ENCODE data around the gene USP7. TPM values are rescaled to one million over a fixed set of nuclear protein-coding genes. Genes with fewer than 3 reads are reported as not detected.

Gene USP7
- total and polyA plus RNA-seq, 2 donors from 2014 or later: 26.7 to 92.0 TPM

DNA sequence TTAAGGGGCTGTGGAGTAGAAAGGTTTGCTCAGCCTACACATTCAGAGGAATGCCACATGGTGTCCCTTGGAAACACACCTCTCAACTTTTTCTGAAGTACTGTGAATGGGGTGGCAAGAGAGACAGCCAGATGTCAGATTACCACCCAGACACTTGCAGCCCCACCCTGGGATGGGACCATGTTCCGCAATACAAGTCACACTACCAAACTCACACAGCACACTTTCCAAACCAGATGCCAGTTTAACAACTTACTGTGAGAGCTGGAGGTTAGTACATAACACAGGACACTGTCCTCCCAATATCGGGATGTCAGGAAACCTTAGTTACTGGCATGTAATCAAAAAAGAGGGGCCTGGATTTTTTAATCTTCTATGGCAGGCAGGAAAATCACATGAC, 7.9 kb downstream of the USP7 start:
- H3K4me1 ChIP-seq (ENCODE audit: control insufficient read depth in 2 of 3, insufficient read depth in 2 of 3, low read depth in 1 of 3, low read length in 3 of 3): peaks cover 6 to 57% (median 32%) of the 10 kb centered on the region in 3 donors
- H3K9me3 ChIP-seq (ENCODE audit: control insufficient read depth in 2 of 3, insufficient read depth in 1 of 3, low read length in 3 of 3): no peaks in the 10 kb centered on the region
- H3K9ac ChIP-seq (ENCODE audit: low read length in 3 of 3): no peak overlapping the region
- no peaks in the 10 kb centered on the region for H3K36me3 ChIP-seq (ENCODE audit: control insufficient read depth in 2 of 3, insufficient read depth in 3 of 3, low read length in 3 of 3)
- H3K4me3 ChIP-seq (ENCODE audit: low read length in 3 of 3): no peak overlapping the region
- DNase-seq (no peak), FAIRE-seq (no peak)
- no peaks in the 10 kb centered on the region for H3K27me3 ChIP-seq (ENCODE audit: control insufficient read depth, insufficient read depth, low read length)
- TF ChIP-seq, protein P1, sequence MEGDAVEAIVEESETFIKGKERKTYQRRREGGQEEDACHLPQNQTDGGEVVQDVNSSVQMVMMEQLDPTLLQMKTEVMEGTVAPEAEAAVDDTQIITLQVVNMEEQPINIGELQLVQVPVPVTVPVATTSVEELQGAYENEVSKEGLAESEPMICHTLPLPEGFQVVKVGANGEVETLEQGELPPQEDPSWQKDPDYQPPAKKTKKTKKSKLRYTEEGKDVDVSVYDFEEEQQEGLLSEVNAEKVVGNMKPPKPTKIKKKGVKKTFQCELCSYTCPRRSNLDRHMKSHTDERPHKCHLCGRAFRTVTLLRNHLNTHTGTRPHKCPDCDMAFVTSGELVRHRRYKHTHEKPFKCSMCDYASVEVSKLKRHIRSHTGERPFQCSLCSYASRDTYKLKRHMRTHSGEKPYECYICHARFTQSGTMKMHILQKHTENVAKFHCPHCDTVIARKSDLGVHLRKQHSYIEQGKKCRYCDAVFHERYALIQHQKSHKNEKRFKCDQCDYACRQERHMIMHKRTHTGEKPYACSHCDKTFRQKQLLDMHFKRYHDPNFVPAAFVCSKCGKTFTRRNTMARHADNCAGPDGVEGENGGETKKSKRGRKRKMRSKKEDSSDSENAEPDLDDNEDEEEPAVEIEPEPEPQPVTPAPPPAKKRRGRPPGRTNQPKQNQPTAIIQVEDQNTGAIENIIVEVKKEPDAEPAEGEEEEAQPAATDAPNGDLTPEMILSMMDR (IDR thresholded peaks at IDR 0.05; ENCODE audit: borderline replicate concordance, extremely low read depth, insufficient read depth): no peak
- intact Hi-C loops (cut with DNase I): loop anchor here (10.0 kb wide), 1 partner anchor 61 kb away; no protein-coding TSS in a partner anchor
- no peak overlapping the region for H3K27ac ChIP-seq (ENCODE audit: low read depth in 2 of 2, low read length in 2 of 2)

DNA sequence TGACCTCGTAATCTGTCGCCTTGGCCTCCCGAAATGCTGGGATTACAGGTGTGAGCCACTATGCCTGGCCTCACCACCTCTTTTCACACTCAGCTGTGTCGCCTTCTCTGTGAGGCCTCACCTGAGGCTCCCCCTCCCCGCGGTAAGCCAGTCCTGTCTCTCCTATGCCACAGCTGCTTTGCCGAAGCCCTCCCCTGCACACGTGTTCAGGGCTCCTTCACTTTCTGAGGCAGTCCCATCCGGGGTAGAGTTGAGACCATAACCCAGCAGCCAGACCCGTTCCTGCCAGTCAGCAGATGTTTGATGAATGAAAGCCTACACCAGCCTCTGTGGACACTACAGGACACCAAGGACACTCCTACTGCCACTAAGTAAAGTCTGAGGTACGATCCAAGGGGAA, 10.6 kb downstream of the USP7 start:
- no peak overlapping the region for H3K9ac ChIP-seq (ENCODE audit: low read length in 3 of 3)
- intact Hi-C loops (cut with DNase I): loop anchor here (10.0 kb wide), 1 partner anchor 58 kb away; no protein-coding TSS in a partner anchor
- TF ChIP-seq, protein P1 (IDR thresholded peaks at IDR 0.05; ENCODE audit: borderline replicate concordance, extremely low read depth, insufficient read depth): no peak
- DNase-seq: no peak
- H3K4me1 ChIP-seq (ENCODE audit: control insufficient read depth in 2 of 3, insufficient read depth in 2 of 3, low read depth in 1 of 3, low read length in 3 of 3): peaks cover 0 to 45% (median 26%) of the 10 kb centered on the region in 3 donors
- H3K4me3 ChIP-seq (ENCODE audit: low read length in 3 of 3): no peak overlapping the region
- H3K9me3 ChIP-seq (ENCODE audit: control insufficient read depth in 2 of 3, insufficient read depth in 1 of 3, low read length in 3 of 3): no peaks in the 10 kb centered on the region
- no peaks in the 10 kb centered on the region for H3K27me3 ChIP-seq (ENCODE audit: control insufficient read depth, insufficient read depth, low read length)
- FAIRE-seq: no peak
- no peaks in the 10 kb centered on the region for H3K36me3 ChIP-seq (ENCODE audit: control insufficient read depth in 2 of 3, insufficient read depth in 3 of 3, low read length in 3 of 3)
- no peak overlapping the region for H3K27ac ChIP-seq (ENCODE audit: low read depth in 2 of 2, low read length in 2 of 2)

DNA sequence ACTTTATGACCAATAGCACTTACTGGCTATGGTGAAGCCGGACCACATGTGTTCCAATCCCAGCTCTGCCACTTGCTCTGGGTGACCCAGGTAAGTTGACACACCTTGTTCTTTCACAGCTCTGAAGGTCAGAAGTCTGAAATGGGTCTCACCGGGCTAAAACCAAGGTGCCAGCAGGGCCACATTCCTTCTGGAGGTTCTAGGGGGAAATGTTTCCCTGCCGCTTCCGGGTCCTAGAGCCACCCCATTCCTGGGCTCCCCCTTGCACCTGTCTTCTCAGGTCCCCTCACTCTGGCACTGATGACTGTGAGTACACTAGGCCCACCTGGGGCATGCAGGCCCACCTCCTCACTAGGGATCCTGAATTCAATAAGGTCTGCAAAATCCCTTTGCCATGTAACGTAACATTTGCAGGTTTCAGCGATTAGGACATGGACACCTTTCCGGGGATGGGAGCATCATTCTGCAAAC, 11.4 kb downstream of the USP7 start:
- DNase-seq (no peak), FAIRE-seq (no peak)
- TF ChIP-seq, protein P1 (IDR thresholded peaks at IDR 0.05; ENCODE audit: borderline replicate concordance, extremely low read depth, insufficient read depth): no peak
- Histone ChIP-seq H3K36me3 (ENCODE audit: control insufficient read depth in 2 of 3, insufficient read depth in 3 of 3, low read length in 3 of 3) (no peaks in the 10 kb centered on the region), H3K9me3 (ENCODE audit: control insufficient read depth in 2 of 3, insufficient read depth in 1 of 3, low read length in 3 of 3) (no peaks in the 10 kb centered on the region), H3K4me3 (ENCODE audit: low read length in 3 of 3) (no peak overlapping the region), H3K9ac (ENCODE audit: low read length in 3 of 3) (no peak overlapping the region), H3K27ac (ENCODE audit: low read depth in 2 of 2, low read length in 2 of 2) (no peak overlapping the region), H3K27me3 (ENCODE audit: control insufficient read depth, insufficient read depth, low read length) (no peaks in the 10 kb centered on the region), H3K4me1 (ENCODE audit: control insufficient read depth in 2 of 3, insufficient read depth in 2 of 3, low read depth in 1 of 3, low read length in 3 of 3) (peaks cover 0 to 43% (median 26%) of the 10 kb centered on the region in 3 donors)
- intact Hi-C loops (cut with DNase I): loop anchor here (10.0 kb wide), 1 partner anchor 58 kb away; no protein-coding TSS in a partner anchor
